Measurements from ENCODE around the gene SRSF7.

GRCh38 chr2:38765149-38765548 lies 14.0 kb upstream of the SRSF7 start:
- no peak for TF ChIP-seq CTCF (IDR thresholded peaks at IDR 0.05)
- TF ChIP-seq POLR2A (IDR thresholded peaks at IDR 0.05) = no peak
